ENCODE data around the gene FRMD1.

FRMD1 gene

GRCh38 chr6:168121303-168121665 is 42.3 kb upstream of the FRMD1 start:
- peaks cover 8% of the 10 kb centered on the region for H3K9me3 ChIP-seq (ENCODE audit: control insufficient read depth, insufficient read depth, low read depth, low read length)
- no peak overlapping the region for H3K9ac ChIP-seq (ENCODE audit: low read length)
- H3K36me3 ChIP-seq (ENCODE audit: control insufficient read depth, insufficient read depth, low read length), result no peaks in the 10 kb centered on the region
- H3K27ac ChIP-seq (ENCODE audit: low read depth, low read length), result no peak overlapping the region
- no peak overlapping the region for H3K4me3 ChIP-seq (ENCODE audit: low read depth, low read length)
- H3K27me3 ChIP-seq (ENCODE audit: control insufficient read depth, insufficient read depth, low read length), result no peaks in the 10 kb centered on the region; the same call in 1 of the 2 replicates
- H3K4me1 ChIP-seq (ENCODE audit: control insufficient read depth, insufficient read depth, low read length), result no peaks in the 10 kb centered on the region

GRCh38 chr6:168120390-168121302 is 41.6 kb upstream of the FRMD1 start:
- peaks cover 8% of the 10 kb centered on the region for H3K9me3 ChIP-seq (ENCODE audit: control insufficient read depth, insufficient read depth, low read depth, low read length)
- no peak overlapping the region for H3K27ac ChIP-seq (ENCODE audit: low read depth, low read length)
- no peak overlapping the region for H3K4me3 ChIP-seq (ENCODE audit: low read depth, low read length)
- H3K9ac ChIP-seq (ENCODE audit: low read length), result no peak overlapping the region
- H3K27me3 ChIP-seq (ENCODE audit: control insufficient read depth, insufficient read depth, low read length), result no peaks in the 10 kb centered on the region
- H3K4me1 ChIP-seq (ENCODE audit: control insufficient read depth, insufficient read depth, low read length), result no peaks in the 10 kb centered on the region
- no peaks in the 10 kb centered on the region for H3K36me3 ChIP-seq (ENCODE audit: control insufficient read depth, insufficient read depth, low read length)

GRCh38 chr6:168119539-168119938 is 40.5 kb upstream of the FRMD1 start:
- no peaks in the 10 kb centered on the region for H3K27me3 ChIP-seq (ENCODE audit: control insufficient read depth, insufficient read depth, low read length)
- no peaks in the 10 kb centered on the region for H3K36me3 ChIP-seq (ENCODE audit: control insufficient read depth, insufficient read depth, low read length)
- no peak overlapping the region for H3K9ac ChIP-seq (ENCODE audit: low read length)
- H3K9me3 ChIP-seq (ENCODE audit: control insufficient read depth, insufficient read depth, low read depth, low read length), result peaks cover 8% of the 10 kb centered on the region
- H3K4me1 ChIP-seq (ENCODE audit: control insufficient read depth, insufficient read depth, low read length), result no peaks in the 10 kb centered on the region
- H3K27ac ChIP-seq (ENCODE audit: low read depth, low read length), result no peak overlapping the region
- no peak overlapping the region for H3K4me3 ChIP-seq (ENCODE audit: low read depth, low read length)

- Histone ChIP-seq H3K9ac (ENCODE audit: low read length) (no peak overlapping the region), H3K36me3 (ENCODE audit: control insufficient read depth, insufficient read depth, low read length) (no peaks in the 10 kb centered on the region), H3K4me1 (ENCODE audit: control insufficient read depth, insufficient read depth, low read length) (no peaks in the 10 kb centered on the region), H3K4me3 (ENCODE audit: low read depth, low read length) (no peak overlapping the region), H3K27ac (ENCODE audit: low read depth, low read length) (no peak overlapping the region), H3K9me3 (ENCODE audit: control insufficient read depth, insufficient read depth, low read depth, low read length) (peaks cover 8% of the 10 kb centered on the region), H3K27me3 (ENCODE audit: control insufficient read depth, insufficient read depth, low read length) (no peaks in the 10 kb centered on the region)
Measured at GRCh38 chr6:168118935-168119334, 39.9 kb upstream of the FRMD1 start.

GRCh38 chr6:168117942-168118341 is 38.9 kb upstream of the FRMD1 start:
- no peaks in the 10 kb centered on the region for H3K36me3 ChIP-seq (ENCODE audit: control insufficient read depth, insufficient read depth, low read length)
- no peak overlapping the region for H3K4me3 ChIP-seq (ENCODE audit: low read depth, low read length)
- peaks cover 8% of the 10 kb centered on the region for H3K9me3 ChIP-seq (ENCODE audit: control insufficient read depth, insufficient read depth, low read depth, low read length)
- no peak overlapping the region for H3K9ac ChIP-seq (ENCODE audit: low read length)
- H3K27ac ChIP-seq (ENCODE audit: low read depth, low read length), result no peak overlapping the region
- no peaks in the 10 kb centered on the region for H3K4me1 ChIP-seq (ENCODE audit: control insufficient read depth, insufficient read depth, low read length)
- no peaks in the 10 kb centered on the region for H3K27me3 ChIP-seq (ENCODE audit: control insufficient read depth, insufficient read depth, low read length)

GRCh38 chr6:168116975-168117899 is 38.2 kb upstream of the FRMD1 start:
- Histone ChIP-seq H3K9ac (ENCODE audit: low read length) (no peak overlapping the region), H3K36me3 (ENCODE audit: control insufficient read depth, insufficient read depth, low read length) (no peaks in the 10 kb centered on the region), H3K27ac (ENCODE audit: low read depth, low read length) (no peak overlapping the region), H3K4me3 (ENCODE audit: low read depth, low read length) (no peak overlapping the region), H3K4me1 (ENCODE audit: control insufficient read depth, insufficient read depth, low read length) (no peaks in the 10 kb centered on the region), H3K9me3 (ENCODE audit: control insufficient read depth, insufficient read depth, low read depth, low read length) (peaks cover 5% of the 10 kb centered on the region; the same call in 1 of the 2 replicates), H3K27me3 (ENCODE audit: control insufficient read depth, insufficient read depth, low read length) (no peaks in the 10 kb centered on the region)

GRCh38 chr6:168116438-168116974 is 37.5 kb upstream of the FRMD1 start:
- Histone ChIP-seq H3K9me3 (ENCODE audit: control insufficient read depth, insufficient read depth, low read depth, low read length) (peaks cover 5% of the 10 kb centered on the region; the same call in 1 of the 2 replicates), H3K27me3 (ENCODE audit: control insufficient read depth, insufficient read depth, low read length) (no peaks in the 10 kb centered on the region), H3K4me3 (ENCODE audit: low read depth, low read length) (no peak overlapping the region), H3K36me3 (ENCODE audit: control insufficient read depth, insufficient read depth, low read length) (no peaks in the 10 kb centered on the region), H3K9ac (ENCODE audit: low read length) (no peak overlapping the region), H3K27ac (ENCODE audit: low read depth, low read length) (no peak overlapping the region), H3K4me1 (ENCODE audit: control insufficient read depth, insufficient read depth, low read length) (no peaks in the 10 kb centered on the region)

- no peak overlapping the region for H3K4me3 ChIP-seq (ENCODE audit: low read depth, low read length)
- H3K36me3 ChIP-seq (ENCODE audit: control insufficient read depth, insufficient read depth, low read length), result no peaks in the 10 kb centered on the region
- peaks cover 5% of the 10 kb centered on the region; the same call in 1 of the 2 replicates for H3K9me3 ChIP-seq (ENCODE audit: control insufficient read depth, insufficient read depth, low read depth, low read length)
- H3K27ac ChIP-seq (ENCODE audit: low read depth, low read length), result no peak overlapping the region
- no peak overlapping the region for H3K9ac ChIP-seq (ENCODE audit: low read length)
- no peaks in the 10 kb centered on the region for H3K4me1 ChIP-seq (ENCODE audit: control insufficient read depth, insufficient read depth, low read length)
- no peaks in the 10 kb centered on the region for H3K27me3 ChIP-seq (ENCODE audit: control insufficient read depth, insufficient read depth, low read length)
Measured at GRCh38 chr6:168115748-168116437, 36.9 kb upstream of the FRMD1 start.

GRCh38 chr6:168113226-168113625 is 34.2 kb upstream of the FRMD1 start:
- no peak overlapping the region for H3K27ac ChIP-seq (ENCODE audit: low read depth, low read length)
- H3K9me3 ChIP-seq (ENCODE audit: control insufficient read depth, insufficient read depth, low read depth, low read length), result peaks cover 5% of the 10 kb centered on the region; the same call in 1 of the 2 replicates
- H3K9ac ChIP-seq (ENCODE audit: low read length), result no peak overlapping the region
- no peaks in the 10 kb centered on the region for H3K27me3 ChIP-seq (ENCODE audit: control insufficient read depth, insufficient read depth, low read length)
- H3K4me1 ChIP-seq (ENCODE audit: control insufficient read depth, insufficient read depth, low read length), result no peaks in the 10 kb centered on the region
- no peaks in the 10 kb centered on the region for H3K36me3 ChIP-seq (ENCODE audit: control insufficient read depth, insufficient read depth, low read length)
- no peak overlapping the region for H3K4me3 ChIP-seq (ENCODE audit: low read depth, low read length)

- H3K9me3 ChIP-seq (ENCODE audit: control insufficient read depth, insufficient read depth, low read depth, low read length), result peaks cover 3% of the 10 kb centered on the region; the same call in 1 of the 2 replicates
Measured at GRCh38 chr6:168111911-168112310, 32.9 kb upstream of the FRMD1 start.

More at GRCh38 chr6:168111911-168112310, 32.9 kb upstream of the FRMD1 start:
- Histone ChIP-seq H3K27me3 (ENCODE audit: control insufficient read depth, insufficient read depth, low read length) (no peaks in the 10 kb centered on the region), H3K27ac (ENCODE audit: low read depth, low read length) (no peak overlapping the region), H3K36me3 (ENCODE audit: control insufficient read depth, insufficient read depth, low read length) (no peaks in the 10 kb centered on the region), H3K4me3 (ENCODE audit: low read depth, low read length) (no peak overlapping the region), H3K4me1 (ENCODE audit: control insufficient read depth, insufficient read depth, low read length) (no peaks in the 10 kb centered on the region), H3K9ac (ENCODE audit: low read length) (no peak overlapping the region)

Data from HUES6 (cell line).